Vagina (tissue), 2 donors: ENCODE results near the gene C6. TPM values are rescaled to one million over a fixed set of nuclear protein-coding genes. Genes with fewer than 3 reads are reported as not detected.
"Not testable (repeated sequence)": the region's sequence is repeated elsewhere in the genome, so short reads cannot be mapped to it uniquely, and the experiment has no call there.

Experiments
- DNase-seq, 2 donors: peaks; one replicate each; pipeline ENCODE4 v3.0.0-alpha.2; 2017; ENCODE audit errors: extremely low spot score in 2 of 2
- H3K27ac ChIP-seq: fragments of 200-600 bp; sonication (generic); one replicate; pipeline ENCODE4 v1.5.1; 2019
- H3K27me3 ChIP-seq: fragments of 200-600 bp; sonication (generic); one replicate; pipeline ENCODE4 v1.5.1; 2019
- H3K36me3 ChIP-seq, 2 donors: fragments of 200-600 bp; sonication (generic); one replicate each; pipeline ENCODE4 v1.5.1; 2017 to 2019
- H3K4me1 ChIP-seq: fragments of 200-600 bp; sonication (generic); one replicate; pipeline ENCODE4 v1.5.1; 2019
- H3K4me3 ChIP-seq, 2 donors: fragments of 200-600 bp; sonication (generic); 1 replicate in 1 of 2; 2 replicates in 1 of 2; pipeline ENCODE4 v1.5.1; 2016 to 2019
- H3K9me3 ChIP-seq: fragments of 200-600 bp; sonication (generic); one replicate; pipeline ENCODE4 v1.5.1; 2019
- CTCF ChIP-seq, 3 experiments: fragments of 450-650 bp in 2 of 3; fragments of 200-600 bp in 1 of 3; sonication (generic) in 1 of 3; IDR thresholded peaks; one replicate each; pipeline ENCODE4 v1.5.1; 2017 to 2019; ENCODE audit warnings: antibody characterized with exemption in 3 of 3, mild to moderate bottlenecking in 2 of 3, moderate library complexity in 2 of 3
- POLR2A ChIP-seq, 2 donors: fragments of 450-650 bp; IDR thresholded peaks; one replicate each; pipeline ENCODE4 v1.6.1; 2017; ENCODE audit warnings: antibody characterized with exemption in 2 of 2, mild to moderate bottlenecking in 2 of 2, moderate library complexity in 2 of 2
- POLR2AphosphoS5 ChIP-seq, 2 donors: sonication (generic); formaldehyde crosslinking; IDR thresholded peaks; one replicate each; pipeline ENCODE4 v1.9.0; 2017; ENCODE audit warnings: antibody characterized with exemption in 2 of 2, mild to moderate bottlenecking in 2 of 2, low read depth in 1 of 2; ENCODE audit not compliant: insufficient read depth in 1 of 2
- intact Hi-C: fragments of 100-400 bp; cut with DNase I; formaldehyde crosslinking; loops from one replicate; pipeline ENCODE4 v1.15.1; 2023
- total RNA-seq: library from RNA; depleted of rRNA; stranded (reverse); fragments of >200 nt; gene quantifications from one replicate; pipeline ENCODE4 v1.2.3, GENCODE V29; 2016

Gene C6
- total RNA-seq, 1 donor from 2014 or later = 2.0 TPM

- Histone ChIP-seq H3K27ac (peak overlapping the region; percentile 37), H3K4me3 (no peak overlapping the region), H3K4me1 (peaks cover 23% of the 10 kb centered on the region), H3K9me3 (no peaks in the 10 kb centered on the region), H3K27me3 (no peaks in the 10 kb centered on the region), H3K36me3 (no peaks in the 10 kb centered on the region)
- no peak for DNase-seq
- intact Hi-C loops = no loop called here
- no peak for TF ChIP-seq POLR2A (IDR thresholded peaks at IDR 0.05)
- TF ChIP-seq CTCF (IDR thresholded peaks at IDR 0.05) = no peak
- TF ChIP-seq POLR2AphosphoS5 (IDR thresholded peaks at IDR 0.05; ENCODE audit: insufficient read depth in 1 of 2, low read depth in 1 of 2) = no peak
Measured at GRCh38 chr5:41218929-41219657, 5.8 kb upstream of the C6 start.

- peaks cover 15% of the 10 kb centered on the region for H3K4me1 ChIP-seq
- H3K27me3 ChIP-seq = no peaks in the 10 kb centered on the region
- no peak overlapping the region for H3K27ac ChIP-seq
- no peaks in the 10 kb centered on the region for H3K9me3 ChIP-seq
- H3K4me3 ChIP-seq = no peak overlapping the region
- no peak for TF ChIP-seq POLR2AphosphoS5 (IDR thresholded peaks at IDR 0.05; ENCODE audit: insufficient read depth in 1 of 2, low read depth in 1 of 2)
- intact Hi-C loops = no loop called here
- H3K36me3 ChIP-seq = no peaks in the 10 kb centered on the region
- DNase-seq = no peak
Measured at GRCh38 chr5:41214182-41214581, 850 bp upstream of the C6 start.

- intact Hi-C loops = no loop called here
- Histone ChIP-seq H3K4me3 (no peak overlapping the region), H3K27me3 (no peaks in the 10 kb centered on the region), H3K9me3 (no peaks in the 10 kb centered on the region), H3K36me3 (no peaks in the 10 kb centered on the region), H3K27ac (no peak overlapping the region), H3K4me1 (peaks cover 2% of the 10 kb centered on the region)
- no peak for DNase-seq
- no peak for TF ChIP-seq POLR2AphosphoS5 (IDR thresholded peaks at IDR 0.05; ENCODE audit: insufficient read depth in 1 of 2, low read depth in 1 of 2)
- no peak for TF ChIP-seq POLR2A (IDR thresholded peaks at IDR 0.05)
- no peak for TF ChIP-seq CTCF (IDR thresholded peaks at IDR 0.05)
Measured at GRCh38 chr5:41212935-41213334, 397 bp downstream of the C6 start.

GRCh38 chr5:41211417-41211816 lies 1.9 kb downstream of the C6 start:
- Histone ChIP-seq H3K4me1 (no peaks in the 10 kb centered on the region), H3K9me3 (no peaks in the 10 kb centered on the region), H3K27ac (no peak overlapping the region), H3K27me3 (no peaks in the 10 kb centered on the region), H3K36me3 (no peaks in the 10 kb centered on the region), H3K4me3 (no peak overlapping the region)
- TF ChIP-seq POLR2AphosphoS5 (IDR thresholded peaks at IDR 0.05; ENCODE audit: insufficient read depth in 1 of 2, low read depth in 1 of 2) (no peak), POLR2A (IDR thresholded peaks at IDR 0.05) (no peak), CTCF (IDR thresholded peaks at IDR 0.05) (no peak)
- DNase-seq = no peak
- intact Hi-C loops = no loop called here

- H3K4me1 ChIP-seq, H3K27me3 ChIP-seq, intact Hi-C loops, H3K36me3 ChIP-seq, H3K4me3 ChIP-seq, DNase-seq, H3K27ac ChIP-seq, H3K9me3 ChIP-seq: not testable (repeated sequence)
Measured at GRCh38 chr5:41205475-41205874, 7.9 kb downstream of the C6 start.

- intact Hi-C loops = no loop called here
- no peaks in the 10 kb centered on the region for H3K36me3 ChIP-seq
Measured at GRCh38 chr5:41203033-41203432, 10.3 kb downstream of the C6 start.

More at GRCh38 chr5:41203033-41203432, 10.3 kb downstream of the C6 start:
- Histone ChIP-seq H3K27me3 (no peaks in the 10 kb centered on the region), H3K4me1 (no peaks in the 10 kb centered on the region), H3K4me3 (no peak overlapping the region), H3K9me3 (no peaks in the 10 kb centered on the region), H3K27ac (no peak overlapping the region)
- no peak for TF ChIP-seq POLR2A (IDR thresholded peaks at IDR 0.05)
- TF ChIP-seq CTCF (IDR thresholded peaks at IDR 0.05) = no peak
- no peak for TF ChIP-seq POLR2AphosphoS5 (IDR thresholded peaks at IDR 0.05; ENCODE audit: insufficient read depth in 1 of 2, low read depth in 1 of 2)
- no peak for DNase-seq
